ENCODE results near the gene CCDC3. TPM values are rescaled to one million over a fixed set of nuclear protein-coding genes. Genes with fewer than 3 reads are reported as not detected.
"Not testable (repeated sequence)": the region's sequence is repeated elsewhere in the genome, so short reads cannot be mapped to it uniquely, and the experiment has no call there.

Gene CCDC3
- total RNA-seq, 1 donor from 2014 or later = 10.2 TPM

DNA sequence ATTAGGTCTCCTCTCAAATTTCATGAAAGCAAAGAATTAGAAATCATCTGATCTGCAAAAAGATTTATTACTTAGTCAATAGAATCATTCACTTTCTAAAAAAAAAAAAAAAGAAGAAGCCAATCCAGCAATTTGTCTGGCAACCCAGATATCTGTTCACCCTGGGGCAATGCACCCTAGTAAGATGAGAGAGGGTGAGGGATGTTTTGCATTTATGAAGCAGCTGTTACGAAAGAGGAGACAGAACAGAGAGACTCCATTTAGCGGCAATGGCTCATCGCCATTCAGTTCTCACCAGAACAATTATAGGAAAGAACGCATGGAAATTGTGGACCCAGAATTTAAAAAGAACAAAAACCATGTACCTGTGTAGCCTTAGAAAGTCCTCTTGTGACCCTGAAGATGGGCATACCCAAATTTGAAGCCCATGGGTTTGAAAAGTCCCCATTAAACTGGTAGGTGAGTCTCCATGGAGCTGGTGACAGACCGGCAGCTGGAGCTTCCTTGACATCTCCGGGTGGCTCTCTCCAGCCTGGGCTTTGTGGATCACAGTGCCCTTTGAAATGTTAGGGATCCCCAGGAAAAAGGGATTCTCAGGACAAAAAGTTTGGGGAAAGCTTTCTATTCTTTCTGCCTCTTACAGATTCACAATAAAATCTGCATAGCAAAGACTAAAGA lies 45.5 kb upstream of the CCDC3 start:
- Histone ChIP-seq H3K9me3 (no peaks in the 10 kb centered on the region), H3K4me1 (no peaks in the 10 kb centered on the region), H3K27ac (no peak overlapping the region), H3K27me3 (no peaks in the 10 kb centered on the region), H3K36me3 (no peaks in the 10 kb centered on the region), H3K4me3 (no peak overlapping the region)
- intact Hi-C loops (cut with DNase I) = no loop called here
- ATAC-seq = no peak
- DNase-seq = no peak
- TF ChIP-seq, protein P1, sequence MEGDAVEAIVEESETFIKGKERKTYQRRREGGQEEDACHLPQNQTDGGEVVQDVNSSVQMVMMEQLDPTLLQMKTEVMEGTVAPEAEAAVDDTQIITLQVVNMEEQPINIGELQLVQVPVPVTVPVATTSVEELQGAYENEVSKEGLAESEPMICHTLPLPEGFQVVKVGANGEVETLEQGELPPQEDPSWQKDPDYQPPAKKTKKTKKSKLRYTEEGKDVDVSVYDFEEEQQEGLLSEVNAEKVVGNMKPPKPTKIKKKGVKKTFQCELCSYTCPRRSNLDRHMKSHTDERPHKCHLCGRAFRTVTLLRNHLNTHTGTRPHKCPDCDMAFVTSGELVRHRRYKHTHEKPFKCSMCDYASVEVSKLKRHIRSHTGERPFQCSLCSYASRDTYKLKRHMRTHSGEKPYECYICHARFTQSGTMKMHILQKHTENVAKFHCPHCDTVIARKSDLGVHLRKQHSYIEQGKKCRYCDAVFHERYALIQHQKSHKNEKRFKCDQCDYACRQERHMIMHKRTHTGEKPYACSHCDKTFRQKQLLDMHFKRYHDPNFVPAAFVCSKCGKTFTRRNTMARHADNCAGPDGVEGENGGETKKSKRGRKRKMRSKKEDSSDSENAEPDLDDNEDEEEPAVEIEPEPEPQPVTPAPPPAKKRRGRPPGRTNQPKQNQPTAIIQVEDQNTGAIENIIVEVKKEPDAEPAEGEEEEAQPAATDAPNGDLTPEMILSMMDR (IDR thresholded peaks at IDR 0.05) = no peak

DNA sequence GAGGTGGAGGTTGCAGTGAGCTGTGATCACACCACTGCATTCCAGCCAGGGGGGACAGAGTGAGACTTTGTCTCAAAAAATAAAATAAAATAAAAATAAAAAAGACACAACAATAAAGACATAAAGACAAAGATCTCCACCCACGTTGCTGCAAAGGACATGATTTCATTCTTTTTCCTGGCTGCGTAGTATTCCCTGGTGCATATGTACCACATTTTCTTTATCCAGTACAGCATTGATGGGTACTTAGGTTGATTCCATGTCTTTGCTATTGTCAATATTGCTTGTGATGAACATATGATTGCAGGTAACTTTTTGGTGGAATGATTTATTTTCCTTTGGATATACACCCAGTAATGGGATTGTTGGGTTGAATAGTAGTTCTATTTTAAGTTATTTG lies 42.0 kb upstream of the CCDC3 start:
- Histone ChIP-seq H3K27me3 (peaks cover 6% of the 10 kb centered on the region), H3K27ac (no peak overlapping the region), H3K36me3 (no peaks in the 10 kb centered on the region), H3K4me3 (no peak overlapping the region), H3K9me3 (no peaks in the 10 kb centered on the region), H3K4me1 (no peaks in the 10 kb centered on the region)
- intact Hi-C loops (cut with DNase I) = no loop called here
- TF ChIP-seq, protein P1 (IDR thresholded peaks at IDR 0.05) = no peak
- DNase-seq (no peak), ATAC-seq (no peak)

DNA sequence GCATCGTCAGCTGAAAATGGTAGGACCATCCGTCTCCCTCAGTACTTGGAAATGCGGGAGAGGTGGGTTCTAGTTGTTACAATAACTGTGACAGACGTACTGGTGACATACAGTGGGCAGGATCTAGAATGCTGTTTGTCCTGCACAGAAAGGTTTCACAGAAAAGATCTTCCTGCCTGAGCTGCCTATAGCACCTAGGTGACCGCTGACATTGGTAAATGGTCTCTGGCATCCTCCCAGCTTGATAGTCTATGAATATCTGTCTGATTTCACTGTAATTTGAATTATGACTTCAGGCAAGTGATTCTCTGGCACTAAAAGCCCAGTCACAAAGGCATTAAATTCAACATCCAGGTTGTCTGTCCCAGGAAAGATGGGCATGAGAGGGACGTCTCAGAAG lies 38.2 kb upstream of the CCDC3 start:
- Histone ChIP-seq H3K27me3 (peaks cover 8% of the 10 kb centered on the region), H3K36me3 (no peaks in the 10 kb centered on the region), H3K27ac (no peak overlapping the region), H3K4me1 (no peaks in the 10 kb centered on the region), H3K4me3 (no peak overlapping the region), H3K9me3 (no peaks in the 10 kb centered on the region)
- DNase-seq (no peak), ATAC-seq (no peak)
- intact Hi-C loops (cut with DNase I) = no loop called here
- TF ChIP-seq, protein P1 (IDR thresholded peaks at IDR 0.05) = no peak

DNA sequence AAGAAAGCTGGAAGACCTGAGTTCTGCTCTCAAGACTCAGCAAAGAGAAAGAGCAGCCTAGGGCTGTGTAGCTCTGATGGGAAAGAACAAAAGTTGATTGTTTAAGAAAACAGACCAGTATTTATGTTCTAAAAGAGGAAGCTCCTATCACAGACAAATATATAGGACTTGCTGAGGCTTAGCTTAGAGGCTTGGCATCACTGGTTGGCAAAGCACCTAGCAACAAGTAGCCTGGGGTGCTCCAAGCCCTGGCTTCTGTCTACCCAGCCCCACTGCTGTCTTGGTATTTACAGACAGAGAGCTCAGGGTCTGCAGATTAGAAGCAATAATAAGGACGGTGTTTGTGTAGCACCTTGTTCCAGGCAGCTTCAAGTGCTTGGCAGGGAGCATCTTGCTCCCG lies 36.9 kb upstream of the CCDC3 start:
- no peak overlapping the region for H3K4me3 ChIP-seq
- intact Hi-C loops (cut with DNase I) = no loop called here
- no peaks in the 10 kb centered on the region for H3K4me1 ChIP-seq
- no peak for ATAC-seq
- no peaks in the 10 kb centered on the region for H3K36me3 ChIP-seq
- no peak for DNase-seq
- H3K27me3 ChIP-seq = peaks cover 8% of the 10 kb centered on the region
- no peak overlapping the region for H3K27ac ChIP-seq
- TF ChIP-seq, protein P1 (IDR thresholded peaks at IDR 0.05) = no peak
- no peaks in the 10 kb centered on the region for H3K9me3 ChIP-seq

DNA sequence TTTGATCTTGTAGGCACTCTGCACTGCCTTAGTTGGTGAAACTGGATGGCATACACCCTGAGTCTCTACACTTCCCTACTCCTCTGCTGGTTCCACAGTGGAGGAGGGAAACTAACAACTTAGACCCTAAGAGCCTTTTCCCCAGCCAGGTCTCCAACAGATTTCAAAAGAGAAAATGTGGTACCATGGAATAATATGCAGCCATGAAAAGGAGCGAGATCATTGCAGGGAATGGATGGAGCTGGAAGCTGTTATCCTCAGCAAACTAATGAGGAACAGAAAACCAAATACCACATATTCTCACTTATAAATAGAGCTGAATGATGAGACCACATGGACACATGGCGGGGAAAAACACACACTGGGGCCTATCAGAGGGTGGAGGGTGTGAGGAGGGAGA lies 36.3 kb upstream of the CCDC3 start:
- Histone ChIP-seq H3K4me1 (no peaks in the 10 kb centered on the region), H3K27ac (no peak overlapping the region), H3K9me3 (no peaks in the 10 kb centered on the region), H3K4me3 (no peak overlapping the region), H3K27me3 (peaks cover 8% of the 10 kb centered on the region), H3K36me3 (no peaks in the 10 kb centered on the region)
- ATAC-seq = no peak
- no peak for DNase-seq
- TF ChIP-seq, protein P1 (IDR thresholded peaks at IDR 0.05) = no peak
- intact Hi-C loops (cut with DNase I) = no loop called here

DNA sequence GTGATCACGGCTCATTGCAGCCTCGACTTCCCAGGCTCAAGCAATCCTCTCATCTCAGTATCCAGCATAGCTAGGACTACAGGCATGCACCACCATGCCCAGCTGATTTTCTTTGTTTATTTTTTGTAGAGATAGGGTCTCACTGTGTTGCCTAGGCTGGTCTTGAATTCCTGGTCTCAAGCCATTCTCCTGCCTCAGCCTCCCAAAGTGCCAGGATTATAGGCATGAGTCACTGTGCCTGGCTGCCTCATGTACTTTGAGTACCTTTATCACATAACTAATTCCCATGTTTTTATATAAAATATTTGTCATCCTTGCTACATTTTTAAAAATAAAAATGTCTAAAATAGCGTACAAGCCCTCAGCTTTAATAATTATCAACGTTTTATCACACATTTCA lies 35.3 kb upstream of the CCDC3 start:
- TF ChIP-seq, protein P1 (IDR thresholded peaks at IDR 0.05) = no peak
- Histone ChIP-seq H3K36me3 (no peaks in the 10 kb centered on the region), H3K27me3 (peaks cover 8% of the 10 kb centered on the region), H3K27ac (no peak overlapping the region), H3K4me1 (no peaks in the 10 kb centered on the region), H3K9me3 (no peaks in the 10 kb centered on the region), H3K4me3 (no peak overlapping the region)
- ATAC-seq (no peak), DNase-seq (no peak)
- intact Hi-C loops (cut with DNase I) = no loop called here

DNA sequence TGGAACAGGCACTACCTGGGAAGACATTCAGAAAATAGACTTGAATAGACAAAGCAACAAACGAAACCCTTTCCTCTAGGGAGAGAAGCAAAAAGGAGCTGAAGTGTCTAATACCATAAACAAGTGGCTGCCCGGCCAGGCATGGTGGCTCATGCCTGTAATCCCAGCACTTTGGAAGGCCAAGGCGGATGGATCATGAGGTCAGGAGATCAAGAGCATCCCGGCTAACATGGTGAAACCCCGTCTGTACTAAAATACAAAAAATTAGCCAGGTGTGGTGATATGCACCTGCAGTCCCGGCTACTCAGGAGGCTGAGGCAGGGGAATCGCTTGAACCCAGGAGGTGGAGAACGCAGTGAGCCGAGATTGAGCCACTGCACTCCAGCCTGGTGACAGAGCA lies 34.2 kb upstream of the CCDC3 start:
- intact Hi-C loops (cut with DNase I); H3K27ac ChIP-seq; H3K4me3 ChIP-seq; H3K9me3 ChIP-seq; H3K4me1 ChIP-seq; H3K27me3 ChIP-seq; DNase-seq; H3K36me3 ChIP-seq; ATAC-seq: not testable (repeated sequence)

Measured in upper lobe of right lung (tissue), 1 donor.